Loucy (cell line): ENCODE results near the gene HNF1B.

Experiments used
- H2AFZ ChIP-seq: fragments of 200-600 bp; sonication (generic); 2 replicates; pipeline ENCODE4 v1.6.0; 2016; ENCODE audit warnings: antibody characterized with exemption, mild to moderate bottlenecking, low read length, moderate library complexity
- H3F3A ChIP-seq: fragments of 200-600 bp; 2 replicates; pipeline ENCODE4 v1.6.0; 2016; ENCODE audit warnings: antibody characterized with exemption, low read depth, mild to moderate bottlenecking
- H3K27me3 ChIP-seq: fragments of 200-600 bp; sonication (generic); 2 replicates; pipeline ENCODE4 v1.6.1; 2014; ENCODE audit warnings: low read length, mild to moderate bottlenecking; ENCODE audit not compliant: insufficient read depth, poor library complexity, severe bottlenecking
- H3K36me3 ChIP-seq: fragments of 200-600 bp; sonication (generic); 2 replicates; pipeline ENCODE4 v1.6.1; 2016; ENCODE audit warnings: low read length; ENCODE audit not compliant: insufficient read depth
- H3K4me1 ChIP-seq: fragments of 200-600 bp; sonication (generic); 2 replicates; pipeline ENCODE4 v1.5.1; 2014; ENCODE audit warnings: low read length, mild to moderate bottlenecking; ENCODE audit not compliant: insufficient read depth, poor library complexity, severe bottlenecking
- H3K4me2 ChIP-seq: fragments of 200-600 bp; sonication (generic); 2 replicates; pipeline ENCODE4 v1.6.0; 2014; ENCODE audit warnings: antibody characterized with exemption, low read length, low read depth, mild to moderate bottlenecking; ENCODE audit not compliant: poor library complexity, severe bottlenecking
- H3K4me3 ChIP-seq: fragments of 200-600 bp; sonication (generic); 2 replicates; pipeline ENCODE4 v1.5.1; 2014; ENCODE audit warnings: low read length, mild to moderate bottlenecking, mixed read lengths; ENCODE audit not compliant: poor library complexity, severe bottlenecking
- H3K79me2 ChIP-seq: fragments of 200-600 bp; sonication (generic); 2 replicates; pipeline ENCODE4 v1.6.1; 2014; ENCODE audit warnings: low read length; ENCODE audit not compliant: insufficient read depth
- H3K9ac ChIP-seq: fragments of 200-600 bp; sonication (generic); 2 replicates; pipeline ENCODE4 v1.6.0; 2014; ENCODE audit warnings: mild to moderate bottlenecking, low read depth, low read length, moderate library complexity; ENCODE audit not compliant: poor library complexity, severe bottlenecking
- H3K9me2 ChIP-seq: fragments of 200-600 bp; sonication (generic); replicated peaks from 2 replicates; pipeline ENCODE4 v1.6.1; 2016; ENCODE audit warnings: low read depth, low read length, mixed read lengths
- H3K9me3 ChIP-seq: fragments of 200-600 bp; sonication (generic); 2 replicates; pipeline ENCODE4 v1.6.1; 2014; ENCODE audit warnings: mild to moderate bottlenecking, antibody characterized with exemption, low read length, low read depth; ENCODE audit not compliant: insufficient read depth
- H4K20me1 ChIP-seq: fragments of 200-600 bp; sonication (generic); 2 replicates; pipeline ENCODE4 v1.6.0; 2014; ENCODE audit warnings: antibody characterized with exemption, low read length, mild to moderate bottlenecking; ENCODE audit not compliant: insufficient read depth, poor library complexity, severe bottlenecking
- EZH2phosphoT487 ChIP-seq: fragments of 200-600 bp; IDR thresholded peaks from 2 replicates; pipeline ENCODE4 v1.6.1; 2018; ENCODE audit warnings: antibody characterized with exemption, mild to moderate bottlenecking, moderate library complexity, borderline replicate concordance
- TF ChIP-seq, protein P1 (sequence below): fragments of 200-600 bp; sonication (generic); conservative IDR thresholded peaks from 2 replicates; pipeline ENCODE4 v1.5.1; 2014; ENCODE audit warnings: mild to moderate bottlenecking, antibody characterized with exemption, low read length

HNF1B gene

DNA sequence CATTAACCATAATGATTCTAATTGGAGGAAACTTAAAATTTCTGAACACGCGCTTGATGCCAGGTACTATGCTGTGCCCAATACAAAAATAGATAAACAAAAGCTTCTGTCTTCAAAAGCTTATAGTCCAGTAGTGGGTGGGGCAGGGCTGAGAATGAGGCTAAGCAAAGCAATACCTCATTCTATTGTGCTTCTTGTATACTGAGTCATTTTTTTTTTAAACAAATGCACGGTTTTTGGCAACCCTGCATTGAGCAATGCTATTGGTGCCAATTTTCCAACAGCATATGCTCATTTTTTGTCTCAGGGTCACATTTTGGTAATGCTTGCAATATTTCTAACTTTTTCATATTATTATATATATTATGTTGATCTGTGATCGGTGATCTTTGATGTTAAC, 34.7 kb upstream of the HNF1B start:
- H4K20me1 ChIP-seq = no peaks in the 10 kb centered on the region
- no peaks in the 10 kb centered on the region for H3K9me2 ChIP-seq
- no peaks in the 10 kb centered on the region for H3K27me3 ChIP-seq
- H3K9me3 ChIP-seq = no peaks in the 10 kb centered on the region
- H3K79me2 ChIP-seq = no peaks in the 10 kb centered on the region
- no peaks in the 10 kb centered on the region for H3K36me3 ChIP-seq
- no peak overlapping the region for H3K9ac ChIP-seq
- no peak overlapping the region for H3K4me3 ChIP-seq
- no peaks in the 10 kb centered on the region for H3F3A ChIP-seq
- peaks cover 8% of the 10 kb centered on the region for H3K4me1 ChIP-seq
- no peak overlapping the region for H3K4me2 ChIP-seq
- H2AFZ ChIP-seq = no peak overlapping the region
- TF ChIP-seq, protein P1, sequence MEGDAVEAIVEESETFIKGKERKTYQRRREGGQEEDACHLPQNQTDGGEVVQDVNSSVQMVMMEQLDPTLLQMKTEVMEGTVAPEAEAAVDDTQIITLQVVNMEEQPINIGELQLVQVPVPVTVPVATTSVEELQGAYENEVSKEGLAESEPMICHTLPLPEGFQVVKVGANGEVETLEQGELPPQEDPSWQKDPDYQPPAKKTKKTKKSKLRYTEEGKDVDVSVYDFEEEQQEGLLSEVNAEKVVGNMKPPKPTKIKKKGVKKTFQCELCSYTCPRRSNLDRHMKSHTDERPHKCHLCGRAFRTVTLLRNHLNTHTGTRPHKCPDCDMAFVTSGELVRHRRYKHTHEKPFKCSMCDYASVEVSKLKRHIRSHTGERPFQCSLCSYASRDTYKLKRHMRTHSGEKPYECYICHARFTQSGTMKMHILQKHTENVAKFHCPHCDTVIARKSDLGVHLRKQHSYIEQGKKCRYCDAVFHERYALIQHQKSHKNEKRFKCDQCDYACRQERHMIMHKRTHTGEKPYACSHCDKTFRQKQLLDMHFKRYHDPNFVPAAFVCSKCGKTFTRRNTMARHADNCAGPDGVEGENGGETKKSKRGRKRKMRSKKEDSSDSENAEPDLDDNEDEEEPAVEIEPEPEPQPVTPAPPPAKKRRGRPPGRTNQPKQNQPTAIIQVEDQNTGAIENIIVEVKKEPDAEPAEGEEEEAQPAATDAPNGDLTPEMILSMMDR = no peak
- no peak for TF ChIP-seq EZH2phosphoT487

DNA sequence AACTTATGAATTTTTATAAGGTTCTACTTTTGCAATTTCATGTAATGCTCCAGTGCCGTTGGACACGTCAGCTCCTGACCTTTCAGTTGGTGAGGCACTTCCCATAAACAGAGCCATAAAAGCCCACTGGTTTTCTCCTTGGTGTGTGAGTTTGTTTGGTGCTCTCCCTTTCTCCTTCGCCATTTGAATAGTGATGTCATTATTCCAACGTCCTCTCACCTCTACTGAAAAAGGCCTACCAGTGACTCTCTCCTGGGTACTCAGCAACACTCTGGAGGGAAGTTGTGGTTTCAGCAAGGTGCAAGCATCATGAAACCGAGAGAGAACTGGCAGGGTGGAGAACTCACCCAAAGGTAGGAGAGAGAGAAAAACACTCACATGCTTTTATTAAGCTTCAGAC, 29.6 kb upstream of the HNF1B start:
- Histone ChIP-seq H3K36me3 (no peaks in the 10 kb centered on the region), H3K27me3 (no peaks in the 10 kb centered on the region), H3K79me2 (no peaks in the 10 kb centered on the region), H4K20me1 (no peaks in the 10 kb centered on the region), H3K4me2 (no peak overlapping the region), H2AFZ (no peak overlapping the region), H3K9me3 (no peaks in the 10 kb centered on the region), H3K9me2 (no peaks in the 10 kb centered on the region), H3K9ac (no peak overlapping the region), H3K4me3 (no peak overlapping the region), H3F3A (no peaks in the 10 kb centered on the region), H3K4me1 (peaks cover 14% of the 10 kb centered on the region)
- TF ChIP-seq EZH2phosphoT487 = no peak
- TF ChIP-seq, protein P1 = no peak

DNA sequence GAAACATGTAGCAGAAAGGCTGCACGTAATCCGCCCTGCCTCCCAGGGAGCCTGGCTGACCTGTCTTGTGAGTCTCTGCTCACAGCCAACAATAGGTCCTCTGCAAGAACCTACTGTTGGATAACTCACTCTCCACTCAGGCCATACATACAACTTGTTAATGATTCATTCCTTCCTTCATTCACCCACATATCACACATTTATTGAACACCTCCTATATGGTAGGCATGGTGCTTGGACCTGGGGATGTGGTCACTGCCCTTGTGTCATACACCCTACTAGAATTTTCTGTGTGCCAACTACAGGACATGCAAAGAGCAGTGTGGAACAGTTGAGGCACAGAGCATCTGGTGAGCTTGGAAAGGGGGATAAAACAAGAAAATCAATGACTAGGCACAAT, 28.1 kb upstream of the HNF1B start:
- peaks cover 11% of the 10 kb centered on the region for H3K4me1 ChIP-seq
- no peaks in the 10 kb centered on the region for H3K36me3 ChIP-seq
- H3K4me3 ChIP-seq = no peak overlapping the region
- TF ChIP-seq EZH2phosphoT487 = no peak
- TF ChIP-seq, protein P1 = no peak
- H3K9ac ChIP-seq = no peak overlapping the region
- no peaks in the 10 kb centered on the region for H3K27me3 ChIP-seq
- no peak overlapping the region for H2AFZ ChIP-seq
- H3K9me3 ChIP-seq = no peaks in the 10 kb centered on the region
- H3K4me2 ChIP-seq = no peak overlapping the region
- H3K79me2 ChIP-seq = no peaks in the 10 kb centered on the region
- no peaks in the 10 kb centered on the region for H4K20me1 ChIP-seq
- no peaks in the 10 kb centered on the region for H3K9me2 ChIP-seq
- no peaks in the 10 kb centered on the region for H3F3A ChIP-seq
